Hepatocyte (in vitro differentiated cells): Measurements from ENCODE around the gene CAPN12. TPM values are rescaled to one million over a fixed set of nuclear protein-coding genes. Genes with fewer than 3 reads are reported as not detected.

Experiments used
- DNase-seq: peaks from one replicate; pipeline ENCODE4 v3.0.0-alpha.2; 2016; ENCODE audit warnings: low spot score
- H2AFZ ChIP-seq: fragments of 200-600 bp; sonication (generic); 2 replicates; pipeline ENCODE4 v1.6.0; 2016; ENCODE audit warnings: antibody characterized with exemption, mild to moderate bottlenecking
- H3K27ac ChIP-seq: fragments of 200-600 bp; sonication (generic); 2 replicates; pipeline ENCODE4 v1.5.1; 2016; ENCODE audit warnings: mild to moderate bottlenecking
- H3K27me3 ChIP-seq: fragments of 200-600 bp; sonication (generic); 2 replicates; pipeline ENCODE4 v1.6.1; 2016
- H3K36me3 ChIP-seq: fragments of 200-600 bp; sonication (generic); replicated peaks from 2 replicates; pipeline ENCODE4 v1.5.1; 2016; ENCODE audit warnings: low read depth; ENCODE audit not compliant: insufficient read depth
- H3K4me1 ChIP-seq: fragments of 200-600 bp; sonication (generic); 2 replicates; pipeline ENCODE4 v1.5.1; 2016; ENCODE audit warnings: mild to moderate bottlenecking, moderate library complexity; ENCODE audit not compliant: insufficient read depth
- H3K4me2 ChIP-seq: fragments of 200-600 bp; sonication (generic); 2 replicates; pipeline ENCODE4 v1.6.0; 2016
- H3K4me3 ChIP-seq: fragments of 200-600 bp; sonication (generic); 2 replicates; pipeline ENCODE4 v1.5.1; 2016; ENCODE audit warnings: mild to moderate bottlenecking
- H3K79me2 ChIP-seq: fragments of 200-600 bp; sonication (generic); 2 replicates; pipeline ENCODE4 v1.6.0; 2017; ENCODE audit warnings: mild to moderate bottlenecking
- H3K9me2 ChIP-seq: fragments of 200-600 bp; sonication (generic); replicated peaks from 2 replicates; pipeline ENCODE4 v1.6.0; 2017; ENCODE audit warnings: mild to moderate bottlenecking; ENCODE audit not compliant: insufficient read depth
- H3K9me3 ChIP-seq: fragments of 200-600 bp; sonication (generic); 2 replicates; pipeline ENCODE4 v1.5.1; 2016; ENCODE audit warnings: low read depth, mild to moderate bottlenecking
- H4K20me1 ChIP-seq: fragments of 200-600 bp; sonication (generic); 2 replicates; pipeline ENCODE4 v1.6.0; 2016; ENCODE audit warnings: mild to moderate bottlenecking; ENCODE audit not compliant: insufficient read depth, poor library complexity, severe bottlenecking
- CTCF ChIP-seq: fragments of 200-600 bp; sonication (generic); IDR thresholded peaks from 2 replicates; pipeline ENCODE4 v1.5.1; 2016; ENCODE audit warnings: antibody characterized with exemption, mild to moderate bottlenecking; ENCODE audit not compliant: poor library complexity
- EZH2 ChIP-seq: fragments of 200-600 bp; sonication (generic); IDR thresholded peaks from 2 replicates; pipeline ENCODE4 v1.6.1; 2016; ENCODE audit warnings: antibody characterized with exemption, mild to moderate bottlenecking, borderline replicate concordance
- EZH2phosphoT487 ChIP-seq: fragments of 200-600 bp; sonication (generic); IDR thresholded peaks from one replicate; pipeline ENCODE4 v1.6.1; 2018; ENCODE audit warnings: antibody characterized with exemption, mild to moderate bottlenecking, low read depth, moderate library complexity; ENCODE audit not compliant: unreplicated experiment, severe bottlenecking
- WGBS: methylation state at CpG from one replicate; pipeline ENCODE4 v1.1.6; 2016; ENCODE audit warnings: low lambda C conversion rate; ENCODE audit errors: missing lambda C conversion rate; 5-methylcytosine and 5-hydroxymethylcytosine counted together
- polyA plus RNA-seq: library from polyadenylated mRNA; unstranded; fragments of >200 nt; fragmentation: Nextera tagmentation; extraction: Ambion mirVana; gene quantifications from 2 replicates; pipeline ENCODE4 v1.2.1, GENCODE V29; 2016
- total RNA-seq: library from RNA; depleted of rRNA; stranded (reverse); fragments of >200 nt; gene quantifications from 2 replicates; pipeline ENCODE4 v1.2.3, GENCODE V29; 2014

The CAPN12 gene
- total and polyA plus RNA-seq, 2 experiments from 2014 or later, result 24.3 to 26.6 TPM

- 95% methylated on average over 29 of the region's 37 CpGs for WGBS
- Histone ChIP-seq H3K4me3 (no peak overlapping the region), H2AFZ (no peak overlapping the region), H3K36me3 (no peaks in the 10 kb centered on the region), H4K20me1 (no peaks in the 10 kb centered on the region), H3K4me1 (no peaks in the 10 kb centered on the region), H3K79me2 (no peaks in the 10 kb centered on the region), H3K4me2 (no peak overlapping the region), H3K9me2 (no peaks in the 10 kb centered on the region), H3K27me3 (no peaks in the 10 kb centered on the region), H3K9me3 (no peaks in the 10 kb centered on the region), H3K27ac (no peak overlapping the region)
- TF ChIP-seq CTCF (no peak), EZH2phosphoT487 (no peak), EZH2 (no peak)
- no peak for DNase-seq
These were observed 15.3 kb downstream of the CAPN12 start for GRCh38 chr19:38728752-38729541.

GRCh38 chr19:38727868-38728660 lies 16.2 kb downstream of the CAPN12 start:
- H3K36me3 ChIP-seq, result no peaks in the 10 kb centered on the region
- no peaks in the 10 kb centered on the region for H4K20me1 ChIP-seq
- H3K9me3 ChIP-seq, result no peaks in the 10 kb centered on the region
- no peak overlapping the region for H3K4me3 ChIP-seq
- DNase-seq, result peak; percentile 62
- H2AFZ ChIP-seq, result no peak overlapping the region
- H3K4me1 ChIP-seq, result no peaks in the 10 kb centered on the region
- H3K27me3 ChIP-seq, result no peaks in the 10 kb centered on the region
- peaks cover under 1% of the 10 kb centered on the region for H3K79me2 ChIP-seq
- no peaks in the 10 kb centered on the region for H3K9me2 ChIP-seq
- TF ChIP-seq CTCF (no peak), EZH2phosphoT487 (no peak), EZH2 (no peak)
- 84% methylated on average over 29 of the region's 33 CpGs for WGBS
- H3K4me2 ChIP-seq, result no peak overlapping the region
- H3K27ac ChIP-seq, result no peak overlapping the region

- H3K27ac ChIP-seq, result no peak overlapping the region
- no peaks in the 10 kb centered on the region for H3K36me3 ChIP-seq
- TF ChIP-seq EZH2 (no peak), EZH2phosphoT487 (no peak), CTCF (no peak)
These were observed 16.9 kb downstream of the CAPN12 start for GRCh38 chr19:38727306-38727867.

More at GRCh38 chr19:38727306-38727867, 16.9 kb downstream of the CAPN12 start:
- no peaks in the 10 kb centered on the region for H4K20me1 ChIP-seq
- H3K9me2 ChIP-seq, result no peaks in the 10 kb centered on the region
- 94% methylated on average over 17 of the region's 17 CpGs for WGBS
- H2AFZ ChIP-seq, result no peak overlapping the region
- no peaks in the 10 kb centered on the region for H3K9me3 ChIP-seq
- no peaks in the 10 kb centered on the region for H3K4me1 ChIP-seq
- peaks cover 5% of the 10 kb centered on the region for H3K79me2 ChIP-seq
- H3K27me3 ChIP-seq, result no peaks in the 10 kb centered on the region
- DNase-seq, result no peak
- H3K4me2 ChIP-seq, result no peak overlapping the region
- H3K4me3 ChIP-seq, result no peak overlapping the region
